GM23338 (cell line): Measurements from ENCODE around the gene SYT2.

Source experiments
- CREB1 ChIP-seq: fragments of 250-450 bp; sonication (Bioruptor Pico); IDR thresholded peaks from 2 replicates; pipeline ENCODE4 v1.5.0; 2020; ENCODE audit warnings: low read depth, mild to moderate bottlenecking, moderate library complexity
- CTCF ChIP-seq, 2 experiments: fragments of 200-600 bp in 1 of 2; sonication (generic) in 1 of 2; conservative IDR thresholded peaks; 2 replicates each; pipeline versions ENCODE4 v1.5.1 to v1.6.1; 2016 to 2017; ENCODE audit warnings: antibody characterized with exemption in 2 of 2, low read depth in 2 of 2, mild to moderate bottlenecking in 2 of 2, moderate library complexity in 1 of 2
- EZH2 ChIP-seq: fragments of 200-600 bp; sonication (generic); IDR thresholded peaks from one replicate; pipeline ENCODE4 v1.8.0; 2017; ENCODE audit warnings: antibody characterized with exemption, mild to moderate bottlenecking, low read depth; ENCODE audit not compliant: unreplicated experiment
- EZH2phosphoT487 ChIP-seq: fragments of 200-600 bp; sonication (generic); IDR thresholded peaks from one replicate; pipeline ENCODE4 v1.8.1; 2018; ENCODE audit warnings: antibody characterized with exemption; ENCODE audit not compliant: unreplicated experiment
- JUNB ChIP-seq: IDR thresholded peaks from one replicate; pipeline ENCODE4 v1.6.1; 2016; ENCODE audit warnings: antibody characterized with exemption; ENCODE audit not compliant: unreplicated experiment
- POLR2AphosphoS5 ChIP-seq: IDR thresholded peaks from 2 replicates; pipeline ENCODE4 v1.6.1; 2016; ENCODE audit warnings: antibody characterized with exemption, low read depth
- REST ChIP-seq: IDR thresholded peaks from one replicate; pipeline ENCODE4 v1.6.1; 2018; ENCODE audit warnings: antibody characterized with exemption; ENCODE audit not compliant: unreplicated experiment
- STAT1 ChIP-seq: IDR thresholded peaks from one replicate; pipeline ENCODE4 v1.6.1; 2016; ENCODE audit warnings: antibody characterized with exemption; ENCODE audit not compliant: unreplicated experiment
- ZNF114 ChIP-seq: fragments of 250-450 bp; sonication (Bioruptor Pico); IDR thresholded peaks from 2 replicates; pipeline ENCODE4 v1.5.0; 2020; ENCODE audit warnings: mild to moderate bottlenecking, moderate library complexity
- ZNF462 ChIP-seq: fragments of 250-450 bp; sonication (Bioruptor Pico); IDR thresholded peaks from 2 replicates; pipeline ENCODE4 v1.5.0; 2020; ENCODE audit warnings: mild to moderate bottlenecking, moderate library complexity

GRCh38 chr1:202704601-202705000 is 5.7 kb downstream of the SYT2 start:
- no peak for TF ChIP-seq EZH2
- TF ChIP-seq CTCF (conservative IDR thresholded peaks at IDR 0.05; ENCODE audit: low read depth in 2 of 2) = no peak
- TF ChIP-seq POLR2AphosphoS5 = no peak
- TF ChIP-seq CREB1 (CRISPR knock-in tag) = no peak
- TF ChIP-seq REST = no peak
- TF ChIP-seq EZH2phosphoT487 = no peak
- no peak for TF ChIP-seq STAT1
- no peak for TF ChIP-seq JUNB
- no peak for TF ChIP-seq ZNF114
- no peak for TF ChIP-seq ZNF462 (CRISPR knock-in tag)
